HG03442 (cell line): ENCODE data around the gene GSTA5.
"Not testable (repeated sequence)": the region's sequence is repeated elsewhere in the genome, so short reads cannot be mapped to it uniquely, and the experiment has no call there.

ENCODE experiments used
- ATAC-seq: cut with Tn5 transposase; IDR thresholded peaks from one replicate; pipeline ENCODE4 v1.9.1; 2021; ENCODE audit warnings: mild to moderate bottlenecking, moderate library complexity; ENCODE audit not compliant: unreplicated experiment

Gene GSTA5

GRCh38 chr6:52794366-52794765, 46.2 kb downstream of the GSTA5 start:
- ATAC-seq = not testable (repeated sequence)

GRCh38 chr6:52790861-52791260, 49.8 kb downstream of the GSTA5 start:
- ATAC-seq = no peak

GRCh38 chr6:52789658-52790057, 51.0 kb downstream of the GSTA5 start:
- ATAC-seq = not testable (repeated sequence)

GRCh38 chr6:52788478-52788877, 52.1 kb downstream of the GSTA5 start:
- ATAC-seq = no peak

GRCh38 chr6:52787917-52788316, 52.7 kb downstream of the GSTA5 start:
- ATAC-seq = no peak

GRCh38 chr6:52786249-52786956, 54.2 kb downstream of the GSTA5 start:
- ATAC-seq = no peak

- not testable (repeated sequence) for ATAC-seq
Measured at GRCh38 chr6:52782696-52783274, 57.8 kb downstream of the GSTA5 start.

- ATAC-seq = not testable (repeated sequence)
Measured at GRCh38 chr6:52782209-52782608, 58.4 kb downstream of the GSTA5 start.
